ENCODE measurements around the gene ARHGAP24.
"Not testable (repeated sequence)": the region's sequence is repeated elsewhere in the genome, so short reads cannot be mapped to it uniquely, and the experiment has no call there.

The ARHGAP24 gene

GRCh38 chr4:85861064-85861765 is 386.3 kb downstream of the ARHGAP24 start:
- DNase-seq (ENCODE audit: low spot score): no peak

DNA sequence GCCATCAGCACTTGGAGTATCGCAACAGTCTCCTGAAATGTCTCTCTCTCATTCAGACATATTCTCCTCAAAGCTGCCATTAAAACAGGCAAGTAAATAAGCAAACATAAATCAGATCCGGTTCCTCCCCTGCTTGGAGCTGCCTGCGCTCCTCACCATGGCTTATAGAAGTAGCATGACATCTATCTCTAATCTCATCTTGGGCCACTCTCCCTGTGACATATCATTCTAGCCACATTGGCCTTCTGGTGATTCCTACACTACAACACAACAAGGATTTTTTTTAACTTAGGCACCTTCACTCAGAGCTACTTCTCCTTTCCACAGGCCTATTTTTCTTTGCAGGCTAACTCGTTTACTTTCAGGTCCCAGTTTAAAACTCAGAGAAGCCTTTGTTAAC is 387.9 kb downstream of the ARHGAP24 start:
- no peak for DNase-seq (ENCODE audit: low spot score)

DNA sequence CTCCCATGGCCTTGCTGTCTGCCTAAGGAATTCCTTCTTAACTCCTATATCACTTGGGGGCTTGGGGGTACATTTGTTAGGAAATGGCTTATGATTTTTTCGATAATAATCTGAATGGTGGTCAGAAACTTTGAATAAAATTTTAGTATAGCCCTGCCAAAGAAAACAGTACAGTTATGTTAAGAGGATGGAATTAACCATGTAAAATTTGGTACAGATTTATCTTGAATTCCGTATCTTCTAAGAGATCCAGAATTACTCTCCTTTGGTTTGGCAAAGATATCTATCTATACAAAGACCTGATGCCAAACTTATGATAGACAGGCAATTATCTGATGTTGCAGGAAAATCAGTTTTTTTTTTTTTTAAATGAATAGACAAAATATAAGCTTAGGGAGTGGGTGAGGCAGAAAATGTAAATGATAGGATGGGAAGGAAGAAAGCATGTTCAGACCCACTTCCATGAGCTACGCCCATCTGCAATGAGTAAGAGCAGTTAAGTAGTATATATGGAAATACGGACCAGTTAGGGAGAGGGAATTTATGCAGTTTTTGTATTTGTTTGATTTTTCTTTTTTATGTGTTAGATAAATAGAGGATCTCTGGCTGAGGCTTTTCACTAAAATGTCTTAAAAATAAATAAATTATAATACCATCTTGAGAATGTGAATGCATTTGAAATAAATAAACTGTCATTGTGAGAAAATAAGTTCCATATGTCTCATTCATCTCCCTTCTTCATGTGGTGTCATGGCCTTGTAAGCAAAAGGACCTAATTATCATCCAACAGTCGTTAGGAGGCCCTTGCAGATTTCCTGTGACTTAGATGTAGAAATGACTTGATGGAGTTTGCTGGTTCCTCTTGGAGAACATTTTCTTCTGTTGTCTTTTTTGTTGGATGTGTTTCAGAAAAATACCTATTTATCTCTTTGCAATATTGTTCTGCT is 389.6 kb downstream of the ARHGAP24 start:
- no peak for DNase-seq (ENCODE audit: low spot score)

GRCh38 chr4:85865256-85865655 is 390.3 kb downstream of the ARHGAP24 start:
- no peak for DNase-seq (ENCODE audit: low spot score)

DNA sequence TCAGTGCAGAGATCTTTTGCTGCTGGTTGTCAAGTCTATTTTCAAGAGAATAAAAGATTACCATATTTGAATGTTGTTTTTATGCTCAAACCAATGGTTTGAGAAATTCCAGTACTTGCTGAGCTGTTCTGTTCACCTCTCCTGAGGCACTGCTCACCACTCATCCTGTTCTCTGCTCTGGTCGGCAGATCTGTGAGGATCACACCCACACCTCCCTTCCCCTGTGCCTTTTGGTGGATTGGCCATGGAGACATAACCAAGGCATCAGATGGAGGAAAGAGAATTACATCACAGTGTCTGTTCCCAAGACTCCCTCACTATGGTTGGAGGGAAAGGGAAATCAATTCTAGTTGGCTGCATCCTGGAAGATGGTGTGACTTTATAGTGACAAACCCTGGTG is 391.6 kb downstream of the ARHGAP24 start:
- DNase-seq (ENCODE audit: low spot score): no peak

DNA sequence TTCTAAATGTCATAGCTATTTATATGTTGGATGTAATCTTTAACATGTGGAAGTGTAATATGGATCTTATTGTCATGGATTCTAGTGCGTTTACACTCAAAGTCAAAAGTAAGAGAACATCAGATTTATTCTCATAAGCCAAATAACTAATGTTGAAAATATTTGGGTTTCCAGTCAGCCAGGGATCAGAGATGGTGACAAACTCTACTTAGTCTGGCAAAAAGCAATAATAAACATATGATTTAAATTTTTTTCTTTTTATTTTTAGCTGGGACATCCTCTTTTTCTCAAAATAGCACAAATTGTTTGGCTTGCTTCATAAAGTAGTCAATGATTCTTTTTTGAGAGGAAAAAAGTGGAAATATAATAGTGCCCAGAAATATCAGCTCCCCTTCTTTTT is 392.3 kb downstream of the ARHGAP24 start:
- no peak for DNase-seq (ENCODE audit: low spot score)

GRCh38 chr4:85869181-85869580 is 394.2 kb downstream of the ARHGAP24 start:
- no peak for DNase-seq (ENCODE audit: low spot score)

GRCh38 chr4:85870298-85871083 is 395.5 kb downstream of the ARHGAP24 start:
- no peak for DNase-seq (ENCODE audit: low spot score)

GRCh38 chr4:85873566-85873965 is 398.6 kb downstream of the ARHGAP24 start:
- DNase-seq (ENCODE audit: low spot score): no peak

- no peak for DNase-seq (ENCODE audit: low spot score)
These were observed 404.6 kb downstream of the ARHGAP24 start for GRCh38 chr4:85879518-85879917.

DNA sequence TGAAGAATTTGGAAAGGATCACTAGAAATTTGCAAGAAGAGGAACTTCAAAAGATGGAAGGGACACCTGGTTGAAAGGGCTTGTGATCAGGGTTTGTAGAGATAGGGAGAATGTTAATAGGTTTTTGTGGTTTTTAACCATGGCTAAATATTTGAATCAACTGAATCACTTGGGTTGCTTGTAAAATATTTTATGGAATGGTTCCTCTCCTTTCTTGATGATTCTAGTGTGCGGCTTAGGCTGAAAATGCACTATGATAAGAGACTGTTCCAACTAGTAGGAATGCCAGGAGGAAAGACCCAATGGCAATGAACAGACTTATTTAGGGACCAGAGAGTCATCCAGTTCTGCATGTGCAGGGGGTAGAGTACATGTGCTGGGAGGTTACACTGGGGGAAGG is 408.2 kb downstream of the ARHGAP24 start:
- no peak for DNase-seq (ENCODE audit: low spot score)

GRCh38 chr4:85884251-85884650 is 409.3 kb downstream of the ARHGAP24 start:
- DNase-seq (ENCODE audit: low spot score): no peak

- no peak for DNase-seq (ENCODE audit: low spot score)
These were observed 411.7 kb downstream of the ARHGAP24 start for GRCh38 chr4:85886665-85887064.

GRCh38 chr4:85889314-85889713 is 414.4 kb downstream of the ARHGAP24 start:
- no peak for DNase-seq (ENCODE audit: low spot score)

DNA sequence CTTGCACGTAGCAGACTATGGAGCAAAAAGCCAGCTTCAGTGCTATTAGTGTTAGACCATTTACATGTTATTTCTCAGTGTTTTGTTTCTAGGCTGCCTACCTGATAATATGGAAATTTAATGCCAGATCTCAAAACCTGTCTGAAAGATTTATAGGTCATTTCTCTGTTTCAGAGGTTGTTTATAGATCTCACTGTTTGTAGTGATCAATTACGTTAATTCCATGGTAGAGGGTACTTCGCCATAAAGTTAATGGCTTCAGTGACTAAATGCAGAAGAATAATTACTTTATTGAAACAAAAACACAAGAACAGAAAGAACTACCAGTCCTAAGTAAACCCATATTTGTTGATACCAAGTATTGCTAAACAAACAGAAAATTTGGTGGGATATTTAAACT is 420.8 kb downstream of the ARHGAP24 start:
- no peak for DNase-seq (ENCODE audit: low spot score)

DNA sequence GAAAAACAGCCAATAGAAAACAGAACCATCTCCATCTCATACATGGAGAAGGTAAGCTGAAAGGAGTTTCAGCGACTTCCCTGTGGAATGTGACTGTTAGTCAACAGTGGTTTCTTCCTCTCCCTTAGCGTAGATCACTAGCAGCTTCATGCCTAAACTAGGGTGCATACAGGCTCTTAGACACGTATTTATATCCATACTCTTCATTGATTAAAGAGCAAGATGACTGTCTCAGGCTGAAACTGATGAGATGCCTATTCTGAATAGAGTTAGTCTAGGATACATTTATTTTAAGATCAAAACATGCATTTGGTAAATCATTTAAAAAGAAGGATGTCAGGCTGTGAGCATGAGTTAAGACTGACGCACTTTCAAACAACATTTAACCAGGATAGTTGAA is 423.3 kb downstream of the ARHGAP24 start:
- DNase-seq (ENCODE audit: low spot score): no peak

GRCh38 chr4:85901500-85901899 is 426.6 kb downstream of the ARHGAP24 start:
- no peak for DNase-seq (ENCODE audit: low spot score)

DNA sequence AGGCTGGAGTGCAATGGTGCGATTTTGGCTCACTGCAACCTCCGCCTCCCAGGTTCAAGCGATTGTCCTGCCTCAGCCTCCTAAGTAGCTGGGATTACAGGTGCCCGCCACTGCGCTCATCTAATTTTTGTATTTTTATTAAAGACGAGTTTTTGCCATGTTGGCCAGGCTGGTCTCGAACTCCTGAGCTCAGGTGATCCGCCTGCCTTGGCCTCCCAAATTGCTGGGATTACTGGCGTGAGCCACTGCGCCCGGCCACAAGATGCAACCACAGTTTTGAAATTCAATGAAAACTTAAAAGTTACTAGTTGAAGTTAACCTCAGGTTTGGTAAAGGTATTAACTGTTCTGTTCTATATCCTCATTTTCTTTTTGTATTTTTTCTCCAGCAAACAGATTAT is 427.7 kb downstream of the ARHGAP24 start:
- not testable (repeated sequence) for DNase-seq (ENCODE audit: low spot score)

- DNase-seq (ENCODE audit: low spot score): no peak
These were observed 430.8 kb downstream of the ARHGAP24 start for GRCh38 chr4:85905761-85906160.

DNA sequence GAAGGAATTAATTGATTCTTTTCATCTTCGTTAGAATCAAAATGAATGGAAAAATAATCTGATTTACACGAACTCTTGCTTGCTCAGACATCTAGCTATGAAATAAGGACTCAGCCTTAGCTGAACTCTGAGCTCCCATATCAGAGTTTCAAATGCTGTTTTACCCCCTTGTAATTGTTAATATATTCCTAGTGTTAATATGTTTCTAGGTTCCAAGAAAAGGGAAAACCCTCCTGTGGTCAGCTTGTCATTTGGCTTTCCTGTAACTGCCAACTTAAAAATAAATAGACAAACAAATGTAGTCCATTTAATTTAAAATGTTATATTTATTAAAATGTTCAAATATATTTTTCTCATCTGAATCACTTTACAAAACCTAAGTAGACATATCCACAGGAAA is 432.1 kb downstream of the ARHGAP24 start:
- DNase-seq (ENCODE audit: low spot score): no peak

DNA sequence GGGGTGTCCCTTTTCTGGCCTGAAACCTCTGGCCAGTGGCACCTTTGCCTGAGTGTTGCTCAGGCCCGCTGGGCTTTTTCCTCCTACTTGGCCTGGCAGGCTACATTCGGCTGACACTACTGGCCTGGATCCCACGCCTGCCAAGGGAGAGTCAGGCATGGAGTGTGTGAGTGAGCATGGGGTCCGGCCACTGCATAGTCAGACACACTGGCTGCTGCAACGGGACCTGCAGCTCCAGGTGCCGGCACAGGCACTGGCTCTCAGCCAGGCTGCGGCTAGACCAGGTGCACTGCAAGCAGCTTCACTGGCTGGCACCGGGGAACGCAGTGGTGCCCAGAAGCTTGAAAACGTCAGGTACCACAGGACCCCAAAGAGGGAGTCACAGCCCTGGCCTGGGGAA is 434.9 kb downstream of the ARHGAP24 start:
- no peak for DNase-seq (ENCODE audit: low spot score)

DNA sequence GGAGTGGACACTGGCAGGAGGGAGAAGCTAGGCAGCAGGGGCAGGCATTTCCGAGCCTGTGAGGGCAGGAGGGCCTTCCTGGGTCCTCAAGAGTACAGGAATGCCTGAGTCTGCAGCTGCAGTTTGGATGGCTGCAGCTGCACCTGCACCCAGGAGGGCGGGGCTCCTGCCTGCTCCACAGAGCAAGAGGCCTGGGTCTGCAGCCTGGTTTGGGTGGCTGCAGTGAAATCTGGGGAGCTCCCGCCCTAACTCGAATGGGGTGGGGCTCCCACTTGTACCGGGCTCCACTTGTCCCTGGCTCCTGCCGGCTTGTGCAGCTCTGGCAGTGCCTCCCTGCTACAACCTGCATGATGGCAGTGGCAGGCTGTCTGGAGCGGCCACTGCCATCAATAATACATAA is 436.0 kb downstream of the ARHGAP24 start:
- DNase-seq (ENCODE audit: low spot score): no peak
